ENCODE results near the gene CIAO2A. TPM values are rescaled to one million over a fixed set of nuclear protein-coding genes. Genes with fewer than 3 reads are reported as not detected.
A peak's percentile ranks its signal among the peaks of the same experiment; 100 is the strongest.

The CIAO2A gene
- total and polyA plus RNA-seq, 10 donors, result 42.2 to 129 (median 74.8) TPM

DNA sequence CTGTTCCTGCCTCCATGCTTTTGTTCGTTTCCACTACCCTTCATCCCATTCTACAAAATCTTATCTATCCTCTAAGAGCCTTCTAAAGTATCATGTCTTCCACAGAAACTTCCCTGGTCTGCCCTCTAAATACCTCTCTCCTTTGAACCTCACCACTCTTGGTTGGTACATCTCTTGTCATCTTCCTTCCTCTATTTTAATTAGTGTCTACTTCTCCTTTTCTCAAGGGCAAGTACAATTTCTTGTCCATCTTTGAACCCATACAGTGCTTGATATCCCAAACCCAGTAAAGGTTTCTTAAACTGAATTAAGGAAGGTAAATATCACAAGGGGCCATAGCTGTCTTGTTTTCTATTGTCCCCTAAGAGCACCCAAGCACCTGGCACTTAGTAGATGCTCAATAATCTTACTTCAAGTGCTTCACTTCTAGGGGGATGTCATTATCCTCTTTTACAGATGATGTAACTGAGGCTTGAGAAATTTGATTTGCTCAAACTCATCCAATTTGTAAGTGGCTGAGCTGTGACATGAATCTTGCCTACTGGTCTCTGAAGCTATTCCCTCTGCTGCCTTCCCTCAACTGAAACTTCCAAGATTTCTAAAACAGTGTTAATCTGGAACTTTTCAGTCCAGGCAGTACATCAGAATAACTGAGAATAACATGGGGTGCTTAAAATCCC lies 44.7 kb downstream of the CIAO2A start:
- peaks cover 24 to 70% (median 56%) of the 10 kb centered on the region in 6 donors for H3K4me1 ChIP-seq
- 56 to 81% (median 66%) methylated on average over 1 of the region's 1 CpG for WGBS, 5 donors
- peak overlapping the region in 1 of 8 donors; percentile 35 for H3K4me3 ChIP-seq
- no peaks in the 10 kb centered on the region for H3K36me3 ChIP-seq
- intact Hi-C loops (cut with DNase I; ENCODE audit: low total_unique reads), result loop anchor here (10.0 kb wide), 1 partner anchor 214 kb away; the partner anchor contains the start of gene HERC1
- DNase-seq, result no peak
- H3K27ac ChIP-seq, result peak overlapping the region in 7 of 8 donors; percentile 25 to 90 (median 60)
- TF ChIP-seq POLR2AphosphoS5 (IDR thresholded peaks at IDR 0.05) (no peak), POLR2A (IDR thresholded peaks at IDR 0.05) (no peak)
- TF ChIP-seq, protein P1, sequence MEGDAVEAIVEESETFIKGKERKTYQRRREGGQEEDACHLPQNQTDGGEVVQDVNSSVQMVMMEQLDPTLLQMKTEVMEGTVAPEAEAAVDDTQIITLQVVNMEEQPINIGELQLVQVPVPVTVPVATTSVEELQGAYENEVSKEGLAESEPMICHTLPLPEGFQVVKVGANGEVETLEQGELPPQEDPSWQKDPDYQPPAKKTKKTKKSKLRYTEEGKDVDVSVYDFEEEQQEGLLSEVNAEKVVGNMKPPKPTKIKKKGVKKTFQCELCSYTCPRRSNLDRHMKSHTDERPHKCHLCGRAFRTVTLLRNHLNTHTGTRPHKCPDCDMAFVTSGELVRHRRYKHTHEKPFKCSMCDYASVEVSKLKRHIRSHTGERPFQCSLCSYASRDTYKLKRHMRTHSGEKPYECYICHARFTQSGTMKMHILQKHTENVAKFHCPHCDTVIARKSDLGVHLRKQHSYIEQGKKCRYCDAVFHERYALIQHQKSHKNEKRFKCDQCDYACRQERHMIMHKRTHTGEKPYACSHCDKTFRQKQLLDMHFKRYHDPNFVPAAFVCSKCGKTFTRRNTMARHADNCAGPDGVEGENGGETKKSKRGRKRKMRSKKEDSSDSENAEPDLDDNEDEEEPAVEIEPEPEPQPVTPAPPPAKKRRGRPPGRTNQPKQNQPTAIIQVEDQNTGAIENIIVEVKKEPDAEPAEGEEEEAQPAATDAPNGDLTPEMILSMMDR (IDR thresholded peaks at IDR 0.05 in 8 of 11, conservative IDR thresholded peaks at IDR 0.05 in 3 of 11), result no peak
- H3K9me3 ChIP-seq, result no peaks in the 10 kb centered on the region
- no peaks in the 10 kb centered on the region for H3K27me3 ChIP-seq (replicated peaks in 1 of 7)

DNA sequence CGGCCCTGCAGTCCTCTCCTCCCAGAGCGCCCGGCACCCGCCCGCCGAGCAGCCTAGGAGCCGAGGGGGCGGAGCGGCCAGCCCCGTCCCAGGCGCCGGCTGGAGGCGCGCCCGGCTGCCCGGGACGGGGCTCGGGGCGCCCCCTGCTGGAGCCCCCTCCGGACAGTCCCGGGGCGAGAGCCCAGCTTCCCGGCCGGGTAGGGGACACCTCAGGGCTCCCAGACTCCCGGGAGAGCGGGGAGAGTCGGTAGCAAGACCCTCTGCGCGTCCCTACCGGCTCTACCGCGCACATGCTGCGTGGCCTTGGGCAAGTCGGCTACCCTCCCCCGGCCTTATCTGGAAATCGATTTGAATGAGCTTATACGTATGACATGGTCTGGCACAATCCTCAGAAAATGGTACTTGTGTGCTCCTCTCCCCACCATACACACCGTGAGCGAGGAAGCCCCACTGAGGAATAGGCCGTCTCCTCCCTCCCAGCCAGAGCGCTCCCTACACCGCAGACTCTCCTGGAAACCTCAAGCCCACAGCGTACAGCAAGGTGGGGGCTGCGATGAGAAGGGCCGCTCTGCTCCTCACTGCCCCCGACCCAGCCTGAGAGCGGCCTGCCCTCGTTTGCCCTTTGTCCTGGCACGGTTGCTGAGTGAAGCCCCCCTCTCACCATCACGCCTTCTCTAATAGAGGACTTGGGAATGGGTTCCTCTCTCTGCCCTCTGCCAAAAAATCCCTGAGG lies 47.1 kb downstream of the CIAO2A start, which contains the start of gene DAPK2:
DAPK2 (minus strand) TSS at position 65 of the 733 bp plus-strand sequence. CDS start 6,224 bp downstream, outside the sequence.
- peak within 1 kb of the TSS; percentile 40 to 90 (median 64) for H3K27ac ChIP-seq

DNA sequence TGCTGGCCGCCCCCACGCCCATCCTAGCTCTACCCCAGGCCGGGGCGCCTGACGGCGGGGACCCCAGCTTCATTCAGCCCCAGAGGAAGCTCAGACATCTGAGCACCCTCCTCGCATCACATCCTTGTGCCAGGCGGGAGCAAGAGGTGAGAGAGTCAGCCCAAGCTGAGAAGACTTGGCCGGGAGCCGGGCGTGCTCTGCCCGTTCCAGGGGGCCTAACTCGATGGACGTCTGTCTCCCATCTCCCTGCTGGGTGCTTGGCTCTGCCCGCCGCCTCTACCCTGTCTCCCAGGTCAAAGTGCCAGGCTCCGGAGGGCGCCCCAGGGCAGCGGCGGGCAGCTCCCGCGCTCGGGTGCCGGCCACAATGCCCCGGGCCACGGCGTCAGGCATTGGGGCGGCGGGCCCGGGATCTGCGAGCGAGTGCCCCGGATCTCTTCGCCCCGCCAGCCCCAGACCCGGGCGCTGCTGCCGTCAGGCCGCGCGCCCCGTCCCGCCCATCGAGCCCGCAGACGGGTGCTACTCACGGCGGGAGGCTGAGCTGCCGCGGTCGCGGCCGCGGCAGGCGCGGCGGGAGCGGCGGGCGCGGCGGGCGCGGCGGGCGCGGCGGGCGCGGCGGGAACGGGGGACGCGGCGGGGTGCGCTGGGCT lies 47.7 kb downstream of the CIAO2A start:
- peak; percentile 85 for DNase-seq
- 14 to 44% (median 21%) methylated on average over 12 to 76 of the region's 76 CpGs for WGBS, 5 donors
- intact Hi-C loops (cut with DNase I; ENCODE audit: low total_unique reads), result loop anchor here (10.0 kb wide), 1 partner anchor 211 kb away; the partner anchor contains the start of gene HERC1

More for the DNA sequence above, 47.1 kb downstream of the CIAO2A start, which contains the start of gene DAPK2:
- TF ChIP-seq POLR2A (IDR thresholded peaks at IDR 0.05), result no peak
- TF ChIP-seq, protein P1 (IDR thresholded peaks at IDR 0.05 in 8 of 11, conservative IDR thresholded peaks at IDR 0.05 in 3 of 11), result peak; percentile 20 to 91 (median 82)
- TF ChIP-seq POLR2AphosphoS5 (IDR thresholded peaks at IDR 0.05), result peak in 2 of 3 donors; percentile 35 to 42
- Histone ChIP-seq H3K9me3 (no peaks in the 10 kb centered on the region), H3K27me3 (replicated peaks in 1 of 7) (no peaks in the 10 kb centered on the region), H3K4me1 (peaks cover 24 to 89% (median 60%) of the 10 kb centered on the region in 6 donors), H3K4me3 (peak within 1 kb of the TSS; percentile 40 to 71 (median 55)), H3K36me3 (no peaks in the 10 kb centered on the region)
- 8 to 41% (median 8%) methylated on average over 13 to 50 of the region's 50 CpGs for WGBS, 5 donors
- DNase-seq, result peak; percentile 93
- intact Hi-C loops (cut with DNase I; ENCODE audit: low total_unique reads), result loop anchor here (10.0 kb wide), 1 partner anchor 212 kb away; the partner anchor contains the start of gene HERC1

More for the DNA sequence above, 47.7 kb downstream of the CIAO2A start:
- no peaks in the 10 kb centered on the region for H3K36me3 ChIP-seq
- TF ChIP-seq, protein P1 (IDR thresholded peaks at IDR 0.05 in 8 of 11, conservative IDR thresholded peaks at IDR 0.05 in 3 of 11), result no peak
- no peak for TF ChIP-seq POLR2AphosphoS5 (IDR thresholded peaks at IDR 0.05)
- TF ChIP-seq POLR2A (IDR thresholded peaks at IDR 0.05), result no peak
- H3K9me3 ChIP-seq, result no peaks in the 10 kb centered on the region
- H3K27ac ChIP-seq, result peak overlapping the region in 7 of 8 donors; percentile 40 to 90 (median 69)
- H3K4me3 ChIP-seq, result peak overlapping the region; percentile 40 to 71 (median 55)
- no peaks in the 10 kb centered on the region for H3K27me3 ChIP-seq (replicated peaks in 1 of 7)
- peaks cover 24 to 86% (median 59%) of the 10 kb centered on the region in 6 donors for H3K4me1 ChIP-seq

Data from spleen (tissue), 11 donors.